ENCODE data around the gene PRKN.

The PRKN gene

DNA sequence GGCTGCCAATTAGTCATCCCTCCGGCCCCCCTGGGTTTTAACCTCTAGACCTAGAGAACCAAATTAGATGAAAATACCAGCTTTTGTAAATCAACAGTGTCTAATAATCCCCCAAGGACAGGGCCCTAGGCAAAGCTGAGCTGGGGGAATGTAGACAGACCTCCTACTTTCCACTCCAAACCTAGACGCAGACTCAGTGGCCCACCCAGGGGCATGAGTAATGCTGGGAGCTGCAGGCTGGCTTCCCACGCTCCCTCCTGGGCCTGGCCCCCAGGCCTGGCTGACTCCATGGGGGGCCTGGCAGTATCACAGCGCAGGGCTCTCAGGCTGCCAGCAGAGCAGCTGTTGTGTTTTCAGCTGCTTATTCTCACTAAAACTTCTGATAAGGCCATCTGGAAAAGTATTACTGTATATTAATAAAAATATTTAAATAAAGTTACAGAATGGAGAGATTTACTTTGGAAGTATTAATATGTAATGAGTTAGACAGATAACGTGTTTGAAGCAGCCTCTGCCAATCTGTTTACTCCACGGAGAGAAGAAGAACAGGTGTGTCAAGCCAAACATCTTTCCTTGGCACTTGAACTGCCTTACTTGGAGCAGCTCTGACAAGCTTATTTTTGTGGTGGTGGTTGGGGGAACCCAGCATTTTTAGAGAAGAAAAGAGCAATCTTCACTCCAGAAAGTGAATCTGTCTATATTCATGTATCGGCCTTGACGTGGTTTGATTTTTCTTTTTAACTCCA, 1309.7 kb downstream of the PRKN start:
- no peaks in the 10 kb centered on the region for H3K4me1 ChIP-seq (ENCODE audit: control insufficient read depth in 1 of 2, insufficient read depth in 2 of 2, low read length in 2 of 2)
- no peak overlapping the region for H3K27ac ChIP-seq (ENCODE audit: low read depth, low read length)
- H3K9ac ChIP-seq (ENCODE audit: low read depth in 1 of 2, low read length in 2 of 2): no peak overlapping the region

GRCh38 chr6:161415302-161415855, 1312.2 kb downstream of the PRKN start:
- H3K4me1 ChIP-seq (ENCODE audit: control insufficient read depth in 1 of 2, insufficient read depth in 2 of 2, low read length in 2 of 2): no peaks in the 10 kb centered on the region
- H3K9me3 ChIP-seq (ENCODE audit: control insufficient read depth in 1 of 2, low read length in 2 of 2): no peaks in the 10 kb centered on the region
- H3K4me3 ChIP-seq (ENCODE audit: low read depth in 1 of 2, low read length in 2 of 2): no peak overlapping the region
- no peaks in the 10 kb centered on the region for H3K36me3 ChIP-seq (ENCODE audit: control insufficient read depth in 1 of 2, insufficient read depth in 2 of 2, low read length in 2 of 2)
- no peak overlapping the region for H3K27ac ChIP-seq (ENCODE audit: low read depth, low read length)
- no peak overlapping the region for H3K9ac ChIP-seq (ENCODE audit: low read depth in 1 of 2, low read length in 2 of 2)
- no peaks in the 10 kb centered on the region for H3K27me3 ChIP-seq (ENCODE audit: control insufficient read depth in 1 of 2, insufficient read depth in 2 of 2, low read length in 2 of 2)

More for the DNA sequence above, 1309.7 kb downstream of the PRKN start:
- no peaks in the 10 kb centered on the region for H3K9me3 ChIP-seq (ENCODE audit: control insufficient read depth in 1 of 2, low read length in 2 of 2)
- no peaks in the 10 kb centered on the region for H3K27me3 ChIP-seq (ENCODE audit: control insufficient read depth in 1 of 2, insufficient read depth in 2 of 2, low read length in 2 of 2)
- no peaks in the 10 kb centered on the region for H3K36me3 ChIP-seq (ENCODE audit: control insufficient read depth in 1 of 2, insufficient read depth in 2 of 2, low read length in 2 of 2)
- H3K4me3 ChIP-seq (ENCODE audit: low read depth in 1 of 2, low read length in 2 of 2): no peak overlapping the region

DNA sequence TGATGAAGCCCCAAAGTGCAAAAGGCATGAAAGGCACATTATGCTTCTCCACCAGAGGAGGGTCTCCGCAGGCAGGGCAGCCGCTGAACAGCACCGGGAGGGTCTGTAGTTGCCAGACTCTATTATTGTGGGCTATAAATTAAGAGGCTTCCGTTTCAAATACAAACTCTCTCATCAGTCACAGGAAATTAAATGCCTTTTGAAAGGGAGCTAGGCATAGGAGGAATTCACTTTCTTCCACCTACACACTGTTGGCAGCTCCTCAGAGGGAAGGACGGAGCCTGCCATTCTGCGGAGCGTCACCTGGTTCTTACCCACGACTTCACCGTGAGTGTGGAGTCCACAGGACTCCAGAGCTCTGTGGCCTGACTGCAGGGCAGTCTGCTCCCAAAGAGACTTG, 1312.9 kb downstream of the PRKN start:
- H3K27me3 ChIP-seq (ENCODE audit: control insufficient read depth in 1 of 2, insufficient read depth in 2 of 2, low read length in 2 of 2): no peaks in the 10 kb centered on the region
- H3K9me3 ChIP-seq (ENCODE audit: control insufficient read depth in 1 of 2, low read length in 2 of 2): no peaks in the 10 kb centered on the region
- H3K4me3 ChIP-seq (ENCODE audit: low read depth in 1 of 2, low read length in 2 of 2): no peak overlapping the region
- H3K27ac ChIP-seq (ENCODE audit: low read depth, low read length): no peak overlapping the region
- H3K4me1 ChIP-seq (ENCODE audit: control insufficient read depth in 1 of 2, insufficient read depth in 2 of 2, low read length in 2 of 2): no peaks in the 10 kb centered on the region
- H3K36me3 ChIP-seq (ENCODE audit: control insufficient read depth in 1 of 2, insufficient read depth in 2 of 2, low read length in 2 of 2): no peaks in the 10 kb centered on the region
- H3K9ac ChIP-seq (ENCODE audit: low read depth in 1 of 2, low read length in 2 of 2): no peak overlapping the region

GRCh38 chr6:161414180-161414579, 1313.4 kb downstream of the PRKN start:
- Histone ChIP-seq H3K36me3 (ENCODE audit: control insufficient read depth in 1 of 2, insufficient read depth in 2 of 2, low read length in 2 of 2) (no peaks in the 10 kb centered on the region), H3K9me3 (ENCODE audit: control insufficient read depth in 1 of 2, low read length in 2 of 2) (no peaks in the 10 kb centered on the region), H3K27ac (ENCODE audit: low read depth, low read length) (no peak overlapping the region), H3K27me3 (ENCODE audit: control insufficient read depth in 1 of 2, insufficient read depth in 2 of 2, low read length in 2 of 2) (no peaks in the 10 kb centered on the region), H3K4me3 (ENCODE audit: low read depth in 1 of 2, low read length in 2 of 2) (no peak overlapping the region), H3K4me1 (ENCODE audit: control insufficient read depth in 1 of 2, insufficient read depth in 2 of 2, low read length in 2 of 2) (no peaks in the 10 kb centered on the region), H3K9ac (ENCODE audit: low read depth in 1 of 2, low read length in 2 of 2) (no peak overlapping the region)

DNA sequence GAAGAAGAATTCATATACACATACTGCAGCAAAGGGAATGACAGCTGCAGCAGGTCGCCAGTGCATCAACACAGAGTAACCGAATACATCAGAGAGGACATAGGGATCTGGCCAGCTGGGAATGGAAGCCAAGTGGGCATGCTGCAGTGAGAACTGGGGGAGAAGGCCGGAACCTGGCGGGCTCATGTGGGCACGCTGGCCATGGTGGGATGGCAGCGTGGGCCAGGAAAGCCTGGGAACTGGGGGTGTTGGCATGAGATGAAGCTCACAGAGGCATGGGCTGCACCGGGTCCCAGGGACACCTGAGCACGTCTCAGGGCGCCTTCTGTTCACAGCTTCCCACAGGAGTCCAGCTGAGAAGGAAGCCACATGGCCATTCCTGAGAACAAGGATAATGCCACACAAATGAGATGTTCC, 1314.2 kb downstream of the PRKN start:
- H3K9ac ChIP-seq (ENCODE audit: low read depth in 1 of 2, low read length in 2 of 2): no peak overlapping the region
- H3K4me3 ChIP-seq (ENCODE audit: low read depth in 1 of 2, low read length in 2 of 2): no peak overlapping the region
- no peaks in the 10 kb centered on the region for H3K9me3 ChIP-seq (ENCODE audit: control insufficient read depth in 1 of 2, low read length in 2 of 2)
- no peaks in the 10 kb centered on the region for H3K36me3 ChIP-seq (ENCODE audit: control insufficient read depth in 1 of 2, insufficient read depth in 2 of 2, low read length in 2 of 2)
- no peaks in the 10 kb centered on the region for H3K27me3 ChIP-seq (ENCODE audit: control insufficient read depth in 1 of 2, insufficient read depth in 2 of 2, low read length in 2 of 2)
- H3K4me1 ChIP-seq (ENCODE audit: control insufficient read depth in 1 of 2, insufficient read depth in 2 of 2, low read length in 2 of 2): no peaks in the 10 kb centered on the region
- no peak overlapping the region for H3K27ac ChIP-seq (ENCODE audit: low read depth, low read length)

GRCh38 chr6:161412795-161413194, 1314.8 kb downstream of the PRKN start:
- Histone ChIP-seq H3K27ac (ENCODE audit: low read depth, low read length) (no peak overlapping the region), H3K9ac (ENCODE audit: low read depth in 1 of 2, low read length in 2 of 2) (no peak overlapping the region), H3K9me3 (ENCODE audit: control insufficient read depth in 1 of 2, low read length in 2 of 2) (no peaks in the 10 kb centered on the region), H3K36me3 (ENCODE audit: control insufficient read depth in 1 of 2, insufficient read depth in 2 of 2, low read length in 2 of 2) (no peaks in the 10 kb centered on the region), H3K4me3 (ENCODE audit: low read depth in 1 of 2, low read length in 2 of 2) (no peak overlapping the region), H3K4me1 (ENCODE audit: control insufficient read depth in 1 of 2, insufficient read depth in 2 of 2, low read length in 2 of 2) (no peaks in the 10 kb centered on the region), H3K27me3 (ENCODE audit: control insufficient read depth in 1 of 2, insufficient read depth in 2 of 2, low read length in 2 of 2) (no peaks in the 10 kb centered on the region)

- Histone ChIP-seq H3K36me3 (ENCODE audit: control insufficient read depth in 1 of 2, insufficient read depth in 2 of 2, low read length in 2 of 2) (no peaks in the 10 kb centered on the region), H3K27ac (ENCODE audit: low read depth, low read length) (no peak overlapping the region), H3K4me1 (ENCODE audit: control insufficient read depth in 1 of 2, insufficient read depth in 2 of 2, low read length in 2 of 2) (no peaks in the 10 kb centered on the region), H3K9me3 (ENCODE audit: control insufficient read depth in 1 of 2, low read length in 2 of 2) (no peaks in the 10 kb centered on the region), H3K9ac (ENCODE audit: low read depth in 1 of 2, low read length in 2 of 2) (no peak overlapping the region), H3K4me3 (ENCODE audit: low read depth in 1 of 2, low read length in 2 of 2) (no peak overlapping the region), H3K27me3 (ENCODE audit: control insufficient read depth in 1 of 2, insufficient read depth in 2 of 2, low read length in 2 of 2) (no peaks in the 10 kb centered on the region)
Observed at GRCh38 chr6:161411265-161411944, 1316.2 kb downstream of the PRKN start.

DNA sequence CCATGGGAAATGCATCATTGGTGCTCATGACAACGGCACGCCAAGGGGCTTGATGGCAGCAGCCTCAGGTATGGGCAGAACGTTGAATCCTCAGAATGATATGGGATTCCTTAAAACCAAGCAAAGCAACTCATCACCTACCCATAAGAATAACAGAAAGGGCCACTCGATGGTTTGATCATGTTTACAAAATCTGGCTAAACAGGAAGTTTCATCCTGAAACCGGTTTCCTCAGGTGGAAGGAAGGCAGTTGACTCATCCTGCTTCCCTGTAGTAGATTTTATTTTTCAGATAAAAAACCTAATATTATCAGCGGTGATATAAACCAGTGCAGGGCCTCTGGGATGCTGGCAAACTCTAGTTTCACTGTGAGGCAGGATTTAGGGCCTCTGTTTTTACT, 1316.8 kb downstream of the PRKN start:
- Histone ChIP-seq H3K9ac (ENCODE audit: low read depth in 1 of 2, low read length in 2 of 2) (no peak overlapping the region), H3K36me3 (ENCODE audit: control insufficient read depth in 1 of 2, insufficient read depth in 2 of 2, low read length in 2 of 2) (no peaks in the 10 kb centered on the region), H3K27ac (ENCODE audit: low read depth, low read length) (no peak overlapping the region), H3K27me3 (ENCODE audit: control insufficient read depth in 1 of 2, insufficient read depth in 2 of 2, low read length in 2 of 2) (no peaks in the 10 kb centered on the region), H3K4me1 (ENCODE audit: control insufficient read depth in 1 of 2, insufficient read depth in 2 of 2, low read length in 2 of 2) (no peaks in the 10 kb centered on the region), H3K9me3 (ENCODE audit: control insufficient read depth in 1 of 2, low read length in 2 of 2) (no peaks in the 10 kb centered on the region), H3K4me3 (ENCODE audit: low read depth in 1 of 2, low read length in 2 of 2) (no peak overlapping the region)

- H3K27me3 ChIP-seq (ENCODE audit: control insufficient read depth in 1 of 2, insufficient read depth in 2 of 2, low read length in 2 of 2): no peaks in the 10 kb centered on the region
- no peaks in the 10 kb centered on the region for H3K9me3 ChIP-seq (ENCODE audit: control insufficient read depth in 1 of 2, low read length in 2 of 2)
- no peak overlapping the region for H3K4me3 ChIP-seq (ENCODE audit: low read depth in 1 of 2, low read length in 2 of 2)
- no peak overlapping the region for H3K27ac ChIP-seq (ENCODE audit: low read depth, low read length)
- H3K4me1 ChIP-seq (ENCODE audit: control insufficient read depth in 1 of 2, insufficient read depth in 2 of 2, low read length in 2 of 2): no peaks in the 10 kb centered on the region
- no peak overlapping the region for H3K9ac ChIP-seq (ENCODE audit: low read depth in 1 of 2, low read length in 2 of 2)
- H3K36me3 ChIP-seq (ENCODE audit: control insufficient read depth in 1 of 2, insufficient read depth in 2 of 2, low read length in 2 of 2): no peaks in the 10 kb centered on the region
Observed at GRCh38 chr6:161410076-161410475, 1317.5 kb downstream of the PRKN start.

DNA sequence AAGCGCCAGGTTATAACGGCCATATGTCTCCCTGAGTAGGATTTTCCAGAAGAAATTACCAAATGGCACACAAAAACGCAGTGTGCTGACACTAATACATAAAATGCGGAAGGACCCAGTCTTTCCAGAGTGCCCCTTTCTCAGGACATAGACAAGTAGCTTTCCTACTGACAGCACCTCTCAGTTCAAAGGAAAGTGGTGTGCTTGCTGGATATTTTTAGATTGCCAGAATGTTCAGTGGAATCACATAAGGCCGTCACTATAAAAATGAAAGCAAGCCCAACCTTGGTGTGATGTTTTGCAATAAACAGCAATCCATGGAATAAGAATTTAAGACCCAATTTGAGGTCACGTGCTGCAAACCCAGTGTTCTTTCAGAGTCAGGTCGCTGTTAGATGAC, 1318.2 kb downstream of the PRKN start:
- no peaks in the 10 kb centered on the region for H3K9me3 ChIP-seq (ENCODE audit: control insufficient read depth in 1 of 2, low read length in 2 of 2)
- H3K4me1 ChIP-seq (ENCODE audit: control insufficient read depth in 1 of 2, insufficient read depth in 2 of 2, low read length in 2 of 2): no peaks in the 10 kb centered on the region
- no peaks in the 10 kb centered on the region for H3K36me3 ChIP-seq (ENCODE audit: control insufficient read depth in 1 of 2, insufficient read depth in 2 of 2, low read length in 2 of 2)
- H3K4me3 ChIP-seq (ENCODE audit: low read depth in 1 of 2, low read length in 2 of 2): no peak overlapping the region
- no peaks in the 10 kb centered on the region for H3K27me3 ChIP-seq (ENCODE audit: control insufficient read depth in 1 of 2, insufficient read depth in 2 of 2, low read length in 2 of 2)
- H3K27ac ChIP-seq (ENCODE audit: low read depth, low read length): no peak overlapping the region
- no peak overlapping the region for H3K9ac ChIP-seq (ENCODE audit: low read depth in 1 of 2, low read length in 2 of 2)
